Keratinocyte (primary cell): ENCODE results near the gene TANK. TPM values are rescaled to one million over a fixed set of nuclear protein-coding genes. Genes with fewer than 3 reads are reported as not detected.
"Not testable (repeated sequence)": the region's sequence is repeated elsewhere in the genome, so short reads cannot be mapped to it uniquely, and the experiment has no call there.

Experiments used
- DNase-seq: peaks from one replicate; pipeline ENCODE4 v3.0.0-alpha.2; 2011; ENCODE audit warnings: low read depth, missing footprints, low spot score
- FAIRE-seq: peaks from 2 replicates; lab custom pipeline; 2011; peaks lifted over from hg19 to GRCh38; lab: Jason Lieb, UNC
- H2AFZ ChIP-seq: 2 replicates; pipeline ENCODE4 v1.6.0; 2012; ENCODE audit warnings: low read length, control low read depth, inconsistent platforms; ENCODE audit not compliant: control insufficient read depth
- H3K27ac ChIP-seq: 2 replicates; pipeline ENCODE4 v1.5.1; 2011; ENCODE audit warnings: low read length; ENCODE audit not compliant: control insufficient read depth, insufficient read depth
- H3K27me3 ChIP-seq: 3 replicates; pipeline ENCODE4 v1.6.0; 2011; ENCODE audit warnings: low read length; ENCODE audit not compliant: control insufficient read depth, insufficient read depth; ENCODE audit errors: extremely low read depth
- H3K36me3 ChIP-seq, 2 experiments: 2 replicates in 1 of 2; 3 replicates in 1 of 2; pipeline ENCODE4 v1.5.1; 2011; ENCODE audit warnings: low read length in 2 of 2, mild to moderate bottlenecking in 1 of 2; ENCODE audit not compliant: control insufficient read depth in 2 of 2, insufficient read depth in 2 of 2; ENCODE audit errors: extremely low read depth in 1 of 2
- H3K4me1 ChIP-seq: 3 replicates; pipeline ENCODE4 v1.5.1; 2011; ENCODE audit warnings: low read length; ENCODE audit not compliant: control insufficient read depth, insufficient read depth; ENCODE audit errors: extremely low read depth
- H3K4me2 ChIP-seq: 3 replicates; pipeline ENCODE4 v1.6.0; 2011; ENCODE audit warnings: low read depth, low read length; ENCODE audit not compliant: control insufficient read depth, insufficient read depth; ENCODE audit errors: extremely low read depth
- H3K4me3 ChIP-seq, 3 experiments: fragments of 200-600 bp in 1 of 3; sonication (generic) in 1 of 3; 2 replicates in 2 of 3; 3 replicates in 1 of 3; pipeline ENCODE4 v1.5.1; 2011 to 2016; ENCODE audit warnings: low read length in 3 of 3, mild to moderate bottlenecking in 3 of 3, control low read depth in 2 of 3, inconsistent platforms in 1 of 3, low read depth in 1 of 3, mixed read lengths in 1 of 3, mixed run types in 1 of 3, moderate library complexity in 1 of 3; ENCODE audit not compliant: control insufficient read depth in 2 of 3, insufficient read depth in 2 of 3; ENCODE audit errors: extremely low read depth in 1 of 3
- H3K79me2 ChIP-seq: 2 replicates; pipeline ENCODE4 v1.6.0; 2012; ENCODE audit warnings: low read length; ENCODE audit not compliant: control insufficient read depth, insufficient read depth
- H3K9ac ChIP-seq: 3 replicates; pipeline ENCODE4 v1.6.0; 2011; ENCODE audit warnings: low read length; ENCODE audit not compliant: control insufficient read depth, insufficient read depth; ENCODE audit errors: extremely low read depth
- H3K9me1 ChIP-seq: 3 replicates; pipeline ENCODE4 v1.6.0; 2011; ENCODE audit warnings: low read length; ENCODE audit not compliant: control insufficient read depth, insufficient read depth; ENCODE audit errors: extremely low read depth
- H3K9me3 ChIP-seq: 2 replicates; pipeline ENCODE4 v1.5.1; 2012; ENCODE audit warnings: low read depth, low read length; ENCODE audit not compliant: control insufficient read depth
- H4K20me1 ChIP-seq: 3 replicates; pipeline ENCODE4 v1.6.0; 2011; ENCODE audit warnings: low read length; ENCODE audit not compliant: control insufficient read depth, insufficient read depth; ENCODE audit errors: extremely low read depth
- dilution Hi-C: fragments of 300-500 bp; cut with MboI; formaldehyde crosslinking; loops from one replicate; pipeline ENCODE4 v1.7.0; 2020; ENCODE audit warnings: low sequenced_read_pairs; ENCODE audit not compliant: extremely low pct_ligation_motif_present
- polyA plus RNA-seq, 5 experiments: library from polyadenylated mRNA; depleted of rRNA in 3 of 5; stranded (reverse) in 3 of 5; stranded (forward) in 1 of 5; unstranded in 1 of 5; fragments of >200 nt; gene quantifications; 1 replicate in 1 of 5; 2 replicates in 3 of 5; 3 replicates in 1 of 5; pipeline versions ENCODE4 v1.2.1 to v1.2.3, GENCODE V29; 2011 to 2012; ENCODE audit warnings: missing spikeins in 2 of 5, low read depth in 1 of 5, low replicate concordance in 1 of 5

Gene TANK
- polyA plus RNA-seq, 1 donor (not counting 4 experiments of a cell fraction or from before 2014, with no cell fraction given): 47.2 TPM

- H3K27me3 ChIP-seq, FAIRE-seq, H2AFZ ChIP-seq, H3K79me2 ChIP-seq, H3K9me1 ChIP-seq, H4K20me1 ChIP-seq, H3K27ac ChIP-seq, H3K4me2 ChIP-seq, H3K4me3 ChIP-seq, H3K9ac ChIP-seq, H3K9me3 ChIP-seq, dilution Hi-C loops, DNase-seq, H3K4me1 ChIP-seq, H3K36me3 ChIP-seq: not testable (repeated sequence)
Observed at GRCh38 chr2:161279230-161279815, 119.1 kb downstream of the TANK start.

- dilution Hi-C loops, H3K27ac ChIP-seq, FAIRE-seq, DNase-seq, H3K4me3 ChIP-seq, H3K4me2 ChIP-seq, H3K27me3 ChIP-seq, H3K36me3 ChIP-seq, H4K20me1 ChIP-seq, H3K4me1 ChIP-seq, H3K79me2 ChIP-seq, H2AFZ ChIP-seq, H3K9me1 ChIP-seq, H3K9me3 ChIP-seq, H3K9ac ChIP-seq: not testable (repeated sequence)
Observed at GRCh38 chr2:161280906-161281323, 120.7 kb downstream of the TANK start.

GRCh38 chr2:161281615-161282310 is 121.5 kb downstream of the TANK start:
- H3K36me3 ChIP-seq, H3K9me1 ChIP-seq, H3K9me3 ChIP-seq, H3K79me2 ChIP-seq, FAIRE-seq, H3K27me3 ChIP-seq, H3K9ac ChIP-seq, H4K20me1 ChIP-seq, DNase-seq, dilution Hi-C loops, H3K4me2 ChIP-seq, H3K27ac ChIP-seq, H3K4me3 ChIP-seq, H3K4me1 ChIP-seq, H2AFZ ChIP-seq: not testable (repeated sequence)

- not testable (repeated sequence) for H3K9ac ChIP-seq, H3K4me1 ChIP-seq, FAIRE-seq
Observed at GRCh38 chr2:161282311-161282644, 122.0 kb downstream of the TANK start.

More at GRCh38 chr2:161282311-161282644, 122.0 kb downstream of the TANK start:
- H3K9me1 ChIP-seq, H3K4me2 ChIP-seq, H3K27me3 ChIP-seq, H3K27ac ChIP-seq, H3K36me3 ChIP-seq, H3K79me2 ChIP-seq, DNase-seq, dilution Hi-C loops, H3K9me3 ChIP-seq, H4K20me1 ChIP-seq, H2AFZ ChIP-seq, H3K4me3 ChIP-seq: not testable (repeated sequence)
